GM19351 (cell line): ENCODE data around the gene PIK3C3.
"Not testable (repeated sequence)": the region's sequence is repeated elsewhere in the genome, so short reads cannot be mapped to it uniquely, and the experiment has no call there.

Source experiments
- ATAC-seq: cut with Tn5 transposase; IDR thresholded peaks from one replicate; pipeline ENCODE4 v1.9.1; 2021; ENCODE audit warnings: mild to moderate bottlenecking, moderate library complexity; ENCODE audit not compliant: unreplicated experiment

PIK3C3 gene

DNA sequence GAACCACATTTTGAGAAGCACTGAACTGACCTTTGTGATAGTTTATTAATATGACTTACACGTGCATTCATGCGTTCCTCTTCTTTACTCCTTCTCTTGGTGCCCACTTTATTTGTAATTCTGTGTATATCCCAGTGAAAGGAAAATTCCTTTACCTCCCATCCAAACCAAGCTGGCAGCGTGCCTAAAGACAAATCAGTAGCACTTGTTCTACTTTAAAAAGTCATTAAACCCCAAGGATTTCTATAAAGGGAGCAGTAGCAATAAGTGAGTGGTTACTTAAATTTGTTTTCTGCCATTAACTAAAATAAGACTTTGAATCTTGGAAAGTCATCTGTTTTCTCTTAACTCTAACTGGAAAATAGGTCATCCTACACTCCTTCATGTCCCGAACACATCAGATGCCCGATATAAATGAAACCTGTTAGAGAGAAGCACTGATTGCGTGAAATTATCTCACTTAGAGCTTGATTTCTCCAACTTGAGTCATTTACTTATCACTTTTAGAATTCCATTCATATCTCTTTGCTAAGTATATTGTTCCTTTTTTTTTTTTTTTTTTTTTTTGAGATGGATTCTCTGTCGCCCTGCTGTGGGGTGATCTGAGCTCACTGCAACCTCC, 10.7 kb downstream of the PIK3C3 start:
- ATAC-seq, result no peak

DNA sequence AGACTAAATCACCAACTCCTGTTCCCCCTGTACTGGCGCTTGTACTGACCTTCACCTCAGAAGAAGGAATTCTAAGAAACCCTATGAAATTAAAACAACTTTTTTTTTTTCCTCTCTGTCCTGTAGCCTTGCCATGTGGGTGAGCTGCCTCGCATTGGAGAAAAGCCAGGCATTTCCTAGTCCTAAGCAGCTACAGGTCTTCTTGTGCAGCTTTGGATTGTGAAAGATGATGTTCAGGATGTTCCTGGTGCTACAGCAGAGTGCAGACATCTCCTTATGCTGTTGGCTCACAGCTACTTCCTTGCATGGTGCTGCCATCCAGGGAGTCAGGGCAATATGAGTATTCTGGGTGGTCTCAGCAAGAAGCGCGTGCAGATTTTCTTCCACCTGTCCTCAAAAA, 11.9 kb downstream of the PIK3C3 start:
- no peak for ATAC-seq

DNA sequence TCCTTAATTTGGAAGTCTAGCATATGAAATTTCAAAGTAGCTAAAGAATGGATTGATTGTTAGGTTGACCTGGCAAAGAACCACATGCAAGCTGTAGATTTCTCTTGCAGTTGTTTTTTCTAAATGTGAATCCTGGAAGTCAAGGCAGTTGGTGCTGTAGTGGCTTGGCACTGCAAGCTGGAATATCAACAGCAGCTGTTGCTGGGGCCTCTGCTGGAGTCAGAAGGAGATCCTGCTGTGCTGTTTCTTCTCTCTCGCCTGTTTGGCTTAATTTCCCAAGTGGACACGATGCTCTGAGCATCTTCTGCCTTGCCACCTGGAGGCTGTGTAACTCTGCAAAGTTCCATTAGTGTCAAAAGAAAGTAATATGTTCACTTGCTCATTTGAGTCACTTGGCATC, 12.6 kb downstream of the PIK3C3 start:
- ATAC-seq, result no peak

DNA sequence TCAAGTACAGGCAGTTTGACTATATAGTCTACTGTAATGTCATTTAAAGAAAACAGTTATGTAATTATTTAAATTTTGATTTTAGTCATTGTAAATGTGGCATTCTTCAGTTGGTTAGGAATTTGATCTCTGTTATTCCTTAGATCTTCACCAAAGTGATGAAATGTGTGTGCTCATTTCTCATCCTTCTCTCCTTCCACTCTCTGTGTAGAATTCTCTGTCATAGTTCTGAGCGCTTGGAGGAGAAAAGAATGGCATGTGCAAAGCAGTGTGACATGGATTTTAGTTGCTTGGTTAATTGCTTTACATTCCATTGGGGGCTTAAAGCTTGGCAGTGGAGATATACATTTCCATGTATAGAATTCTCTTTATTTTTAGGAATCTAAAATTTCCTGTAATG, 14.8 kb downstream of the PIK3C3 start:
- no peak for ATAC-seq

DNA sequence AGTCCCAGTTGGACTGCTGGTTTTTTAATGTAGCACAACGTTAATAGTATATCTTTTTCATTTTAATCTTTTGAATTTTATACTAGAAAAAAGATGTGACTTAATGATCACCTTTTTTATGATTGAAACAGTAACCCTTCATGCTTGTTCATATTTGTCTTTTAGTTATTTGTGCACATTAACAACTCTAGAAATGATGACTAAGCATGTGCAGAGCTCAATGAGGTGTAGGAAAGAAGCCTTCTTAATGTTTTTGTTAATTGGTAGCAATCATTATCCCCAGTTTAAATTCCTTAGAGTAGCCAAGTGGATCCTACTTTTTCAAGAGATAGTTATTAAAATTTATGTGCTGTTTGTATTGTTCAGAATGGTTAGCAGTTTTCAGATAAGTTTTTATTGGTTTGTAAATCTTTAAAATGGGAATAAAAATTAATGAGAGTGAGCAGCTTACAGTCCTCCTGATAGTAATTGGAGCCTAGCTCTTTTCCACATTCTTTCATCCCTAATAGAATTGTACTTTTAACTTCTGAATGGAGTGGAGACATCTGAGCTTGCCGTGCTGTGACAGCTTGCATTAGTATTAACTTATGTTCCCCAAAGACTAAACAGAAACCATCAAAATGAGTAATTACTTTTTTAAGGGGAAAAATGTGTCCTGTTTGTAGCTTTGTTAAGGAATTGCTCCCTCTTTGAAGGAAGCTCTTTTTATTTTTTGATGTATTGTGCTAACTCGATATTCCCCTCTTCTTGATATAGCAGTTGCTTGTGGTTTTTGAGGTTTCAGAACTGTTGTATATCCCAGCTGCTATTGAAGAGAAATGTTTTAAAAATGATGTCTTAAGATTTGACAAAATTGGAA, 17.3 kb downstream of the PIK3C3 start:
- ATAC-seq, result peak; percentile 43

DNA sequence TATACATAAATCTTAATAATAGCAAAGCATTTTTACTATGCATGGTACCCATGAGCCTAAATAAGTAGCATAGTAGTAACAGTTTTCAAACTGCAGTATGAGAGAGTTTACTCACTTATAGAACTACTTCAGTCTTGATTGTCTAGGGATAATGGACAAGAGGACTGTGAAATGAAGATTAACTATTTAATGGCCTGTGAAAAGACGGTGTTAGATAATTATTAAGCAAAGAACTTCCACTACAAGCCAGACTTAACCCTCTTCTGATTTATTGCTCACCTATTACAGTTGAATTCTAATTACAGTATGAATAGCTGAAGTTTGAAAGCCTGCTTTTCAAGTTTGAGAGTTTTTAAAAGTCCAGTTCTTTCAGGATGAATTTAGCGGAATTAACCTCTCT, 18.9 kb downstream of the PIK3C3 start:
- no peak for ATAC-seq

DNA sequence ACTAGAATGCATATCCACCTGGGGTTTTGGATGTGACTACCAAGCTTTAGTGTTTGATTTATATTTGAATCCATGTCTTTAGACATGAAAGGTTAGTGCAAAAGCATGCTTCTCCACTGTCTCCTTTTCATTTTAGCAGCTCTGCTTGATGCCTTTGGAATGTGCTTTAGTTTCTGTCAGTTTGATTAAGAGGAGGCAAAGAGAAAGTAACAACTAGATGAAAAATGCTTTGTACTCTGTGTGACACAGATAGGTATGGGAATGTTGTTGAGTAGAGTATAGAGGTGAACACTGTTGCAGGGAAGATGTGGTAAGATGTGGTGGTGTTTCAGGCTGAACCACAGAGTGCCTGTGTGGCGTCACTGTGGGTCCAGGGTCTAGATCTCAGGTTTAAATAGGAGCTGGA, 19.8 kb downstream of the PIK3C3 start:
- no peak for ATAC-seq

DNA sequence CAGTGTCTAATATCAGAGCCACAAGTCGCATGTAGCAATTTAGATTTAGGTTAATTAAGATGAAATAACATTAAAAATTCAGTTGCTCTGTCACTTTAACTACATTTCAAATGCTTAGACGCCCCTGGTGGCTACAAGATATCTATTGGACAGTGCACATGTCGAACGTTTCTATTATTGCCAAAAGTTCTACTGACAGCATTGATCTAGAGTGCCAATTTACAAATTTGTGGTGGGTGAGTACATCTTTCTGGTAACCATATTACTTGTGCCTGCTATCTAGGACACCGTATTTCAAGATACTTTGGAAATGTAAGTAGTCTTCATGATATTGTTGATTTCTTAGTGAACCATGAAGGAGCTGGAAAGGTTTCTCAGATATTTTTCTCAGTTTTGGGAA, 20.2 kb downstream of the PIK3C3 start:
- no peak for ATAC-seq

DNA sequence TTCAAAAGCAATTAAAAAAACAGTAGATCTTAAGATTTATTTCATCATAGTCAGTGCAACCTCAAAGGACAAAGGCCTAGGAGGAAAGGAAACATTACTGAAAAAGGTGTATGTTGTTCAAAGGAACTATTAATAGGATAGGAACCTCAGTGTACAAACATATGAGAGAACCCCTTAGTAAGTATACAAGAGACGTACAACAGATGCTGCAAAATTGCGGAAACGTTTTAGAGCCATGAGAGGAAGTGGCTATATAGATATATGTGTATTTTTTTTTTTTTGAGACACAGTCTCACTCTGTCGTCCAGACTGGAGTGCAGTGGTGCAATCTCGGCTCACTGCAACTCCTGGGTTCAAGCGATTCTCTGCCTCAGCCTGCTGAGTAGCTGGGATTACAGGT, 22.2 kb downstream of the PIK3C3 start:
- no peak for ATAC-seq

DNA sequence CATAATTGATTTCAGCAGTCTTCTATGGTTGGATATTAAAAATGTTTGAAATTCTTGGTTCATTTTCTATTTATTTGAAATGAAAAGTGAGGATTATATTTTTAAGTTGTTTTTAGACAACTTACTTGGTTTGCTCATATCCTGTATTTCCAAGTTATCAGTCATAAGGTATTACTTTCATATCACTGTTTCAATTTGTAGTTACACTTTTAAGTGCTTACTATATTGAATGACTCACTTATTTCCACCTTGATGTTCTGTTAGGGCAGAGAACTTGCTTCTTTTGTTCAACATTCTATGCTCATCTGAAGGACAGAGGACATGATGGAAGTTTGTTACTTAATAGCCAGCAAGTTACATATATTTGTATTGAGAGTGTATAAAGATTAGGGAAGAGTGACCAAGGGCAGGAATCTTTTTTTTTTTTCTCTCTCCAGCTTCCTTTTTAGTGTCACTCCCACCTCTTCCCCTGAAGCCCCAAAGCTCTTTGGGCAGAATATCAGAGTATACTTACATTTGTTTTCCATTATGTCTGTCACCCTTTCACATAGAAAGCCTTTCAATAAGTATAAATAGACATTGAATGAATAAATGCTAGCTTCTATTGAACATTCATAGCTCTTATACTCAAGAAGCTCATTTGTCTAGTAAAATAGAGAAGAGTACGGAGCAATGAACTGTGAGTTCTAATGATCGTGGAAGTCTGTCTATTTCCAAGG, 28.1 kb downstream of the PIK3C3 start:
- ATAC-seq, result peak; percentile 98

DNA sequence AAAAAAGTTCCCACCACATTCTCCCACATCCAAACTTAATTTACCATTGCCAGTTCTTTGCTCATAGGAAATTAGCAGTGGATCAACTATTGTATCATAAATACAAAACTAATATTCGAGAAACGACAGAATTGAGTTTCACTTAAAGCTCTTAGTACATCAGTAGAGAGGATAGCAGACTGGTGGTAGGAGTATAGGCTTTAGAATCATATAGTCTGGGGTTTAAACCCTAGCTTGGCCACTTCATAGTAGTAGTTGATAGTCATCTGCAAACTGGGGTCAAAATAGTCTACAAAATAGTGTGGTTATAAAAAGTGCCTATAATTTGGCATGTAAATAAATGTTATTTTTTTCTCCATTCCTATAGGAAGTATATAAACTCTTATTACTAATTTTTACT, 30.9 kb downstream of the PIK3C3 start:
- no peak for ATAC-seq

DNA sequence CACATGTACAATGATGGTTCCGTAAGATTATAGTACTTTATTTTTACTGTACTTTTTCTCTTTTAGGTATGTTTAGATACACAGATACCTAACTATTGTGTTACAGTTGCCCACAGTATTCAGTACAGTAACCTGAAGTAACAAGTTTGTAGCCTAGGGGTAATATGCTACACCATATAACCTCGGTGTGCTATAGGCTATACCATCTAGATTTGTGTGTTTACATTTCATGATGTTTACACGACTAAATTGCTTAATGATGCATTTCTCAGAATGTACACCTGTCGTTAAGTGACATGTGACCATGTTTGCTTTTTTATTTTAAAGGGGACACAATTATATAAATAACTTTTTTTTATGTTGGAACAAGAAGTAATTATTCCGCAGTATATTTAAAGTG, 34.5 kb downstream of the PIK3C3 start:
- no peak for ATAC-seq

DNA sequence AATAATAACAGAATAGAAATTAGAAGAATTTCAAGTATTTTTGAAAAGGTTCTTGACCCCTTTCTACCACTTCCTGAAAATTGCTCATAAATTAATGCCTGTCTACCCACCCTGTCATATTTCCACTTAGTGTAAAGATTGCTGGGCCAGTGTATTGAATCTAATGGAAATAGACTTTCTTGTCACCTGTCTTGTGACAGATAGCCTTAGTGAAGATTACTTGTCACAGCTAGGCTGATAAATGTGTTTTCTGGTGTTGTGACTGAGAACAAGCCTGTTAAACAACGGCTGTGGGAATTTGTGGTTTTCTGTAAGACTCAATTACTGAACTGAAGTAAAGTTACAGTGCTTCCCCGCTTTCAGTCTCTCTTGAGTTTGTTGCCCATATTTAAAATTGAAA, 37.0 kb downstream of the PIK3C3 start:
- ATAC-seq, result peak; percentile 79

DNA sequence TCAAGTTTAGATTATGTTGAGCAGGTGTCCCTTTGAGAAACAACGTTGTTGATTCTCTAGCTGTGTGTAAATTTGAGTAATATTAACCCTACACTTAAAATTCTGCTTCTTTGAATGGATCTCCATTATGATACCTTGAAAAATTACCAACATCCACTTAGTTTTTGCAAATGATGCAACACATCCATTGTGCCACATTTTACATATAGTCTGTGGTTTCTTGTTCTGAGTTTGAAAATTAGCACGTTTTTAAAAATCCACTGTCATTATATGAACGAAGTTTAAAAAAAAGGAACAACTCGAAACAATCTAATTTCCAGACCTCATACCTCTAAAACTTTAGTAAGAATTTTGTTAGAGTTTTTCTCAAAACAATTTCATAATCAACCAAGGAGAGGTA, 37.7 kb downstream of the PIK3C3 start:
- no peak for ATAC-seq

DNA sequence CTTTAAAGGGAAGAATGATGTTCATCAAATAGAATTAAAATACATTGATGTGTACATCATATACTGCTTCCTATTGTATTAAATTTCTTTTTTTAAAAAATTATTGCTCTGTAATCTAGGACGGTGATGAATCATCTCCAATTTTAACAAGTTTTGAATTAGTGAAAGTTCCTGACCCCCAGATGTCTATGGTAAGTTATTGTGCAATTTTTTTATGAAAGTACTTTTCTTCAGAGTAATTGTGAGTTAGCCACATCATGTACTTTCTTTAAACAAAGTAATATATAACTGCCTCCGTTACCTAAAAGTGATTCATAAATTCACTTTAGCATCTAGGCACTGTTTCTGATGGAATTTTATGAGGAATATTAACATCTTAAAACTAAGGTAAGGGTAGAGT, 38.1 kb downstream of the PIK3C3 start:
- no peak for ATAC-seq

DNA sequence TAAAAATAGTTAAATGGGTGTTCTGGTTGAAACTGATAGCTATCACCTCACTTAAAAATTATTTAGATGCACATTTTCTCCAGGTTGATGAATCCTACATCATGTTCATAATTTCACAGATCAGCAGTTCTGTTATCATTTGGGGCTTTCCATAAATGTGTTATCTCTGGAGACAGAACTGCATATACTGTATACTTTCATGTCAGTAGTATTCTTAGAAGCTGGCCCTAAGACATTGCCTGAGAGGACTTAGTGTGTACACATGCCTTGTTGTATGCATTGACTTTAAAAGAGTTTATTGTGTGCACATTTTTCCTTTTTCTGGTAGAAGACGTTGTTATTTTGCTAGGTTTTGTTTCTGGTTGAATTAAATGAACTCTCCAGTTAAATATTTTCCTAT, 41.0 kb downstream of the PIK3C3 start:
- ATAC-seq, result no peak

DNA sequence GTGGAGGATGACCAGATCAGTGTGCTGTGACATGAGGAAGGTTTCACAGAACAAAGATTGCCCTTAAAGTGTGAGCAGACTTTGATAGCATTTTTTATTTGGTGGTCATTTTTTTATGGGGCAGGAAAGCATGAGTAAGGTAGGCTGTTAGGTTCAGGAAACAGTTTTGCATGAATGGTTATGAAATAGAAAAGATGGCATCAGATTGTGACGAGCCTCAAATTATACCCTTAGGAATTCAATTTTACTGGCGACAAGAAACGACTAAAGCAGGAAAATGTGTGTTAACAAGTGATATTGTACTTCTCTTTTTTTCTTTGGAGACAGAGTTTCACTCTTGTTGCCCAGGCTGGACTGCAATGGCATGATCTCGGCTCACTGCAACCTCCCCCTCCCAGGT, 44.7 kb downstream of the PIK3C3 start:
- no peak for ATAC-seq

DNA sequence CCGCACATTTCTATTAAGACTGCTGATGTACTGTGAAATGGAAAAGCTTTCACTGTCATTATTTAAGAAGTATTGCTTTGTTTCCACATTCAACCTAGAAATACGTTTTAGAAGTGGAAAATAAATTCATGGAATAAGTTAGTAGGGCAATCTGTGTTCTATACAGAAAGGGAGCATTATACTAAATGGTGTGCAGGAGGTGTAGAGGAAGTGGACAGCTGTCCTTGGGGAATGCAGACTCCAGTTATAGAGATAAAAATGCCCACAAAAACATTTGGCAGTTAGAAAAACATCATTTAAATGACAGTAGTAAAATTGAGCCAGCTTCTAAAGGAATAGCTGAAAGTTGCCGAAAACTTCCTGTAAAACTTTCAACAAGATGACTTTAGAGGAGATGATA, 46.8 kb downstream of the PIK3C3 start:
- no peak for ATAC-seq

DNA sequence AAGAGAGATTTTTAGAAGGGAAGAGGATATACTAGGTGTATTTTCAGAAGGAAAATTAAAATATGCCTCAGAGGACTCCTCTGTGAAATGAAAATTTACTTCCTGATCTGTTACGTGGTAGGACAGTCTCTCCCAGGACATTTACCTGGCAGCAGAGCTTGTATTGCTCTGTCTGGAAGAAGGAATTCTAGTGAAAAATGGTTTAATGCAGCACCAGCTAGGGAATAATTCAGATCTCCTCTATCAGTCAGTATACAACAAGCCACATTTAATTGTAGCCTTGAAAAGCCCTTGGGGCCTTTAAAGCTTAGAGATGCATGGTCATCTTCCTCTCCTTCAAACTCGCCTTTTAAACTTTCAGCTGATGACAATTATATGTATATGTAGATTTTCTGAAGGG, 49.6 kb downstream of the PIK3C3 start:
- ATAC-seq, result no peak

DNA sequence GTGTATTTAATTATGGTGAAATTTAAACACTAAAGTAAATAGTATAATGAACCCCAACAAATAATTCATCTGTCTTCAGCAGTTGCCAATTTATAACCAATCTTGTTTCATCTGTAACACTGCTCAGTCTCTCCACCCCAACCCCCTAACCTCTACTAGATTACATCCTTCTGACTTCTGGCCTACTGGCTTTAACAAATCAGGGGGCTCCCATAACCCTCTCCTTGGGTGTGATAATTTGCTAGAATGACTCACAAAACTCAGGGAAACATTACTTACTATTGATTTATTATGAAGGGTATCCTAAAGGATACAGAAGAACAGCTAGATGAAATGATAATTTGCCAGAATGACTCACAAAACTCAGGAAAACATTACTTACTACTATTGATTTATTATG, 50.7 kb downstream of the PIK3C3 start:
- no peak for ATAC-seq

DNA sequence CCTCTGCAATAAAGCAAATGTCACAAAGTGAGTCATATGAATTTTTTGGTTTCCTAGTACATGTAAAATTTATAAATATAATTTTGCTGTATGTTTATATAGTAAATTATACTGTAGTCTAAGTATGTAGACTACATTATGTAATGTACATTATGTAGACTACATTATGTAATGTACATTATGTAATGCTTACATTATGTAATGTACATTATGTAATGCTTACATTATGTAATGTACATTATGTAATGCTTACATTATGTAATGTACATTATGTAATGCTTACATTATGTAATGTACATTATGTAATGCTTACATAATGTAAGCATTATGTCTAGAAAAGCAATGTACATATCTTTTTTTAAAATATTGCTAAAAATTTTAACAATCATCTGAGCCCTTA, 54.4 kb downstream of the PIK3C3 start:
- ATAC-seq, result not testable (repeated sequence)

DNA sequence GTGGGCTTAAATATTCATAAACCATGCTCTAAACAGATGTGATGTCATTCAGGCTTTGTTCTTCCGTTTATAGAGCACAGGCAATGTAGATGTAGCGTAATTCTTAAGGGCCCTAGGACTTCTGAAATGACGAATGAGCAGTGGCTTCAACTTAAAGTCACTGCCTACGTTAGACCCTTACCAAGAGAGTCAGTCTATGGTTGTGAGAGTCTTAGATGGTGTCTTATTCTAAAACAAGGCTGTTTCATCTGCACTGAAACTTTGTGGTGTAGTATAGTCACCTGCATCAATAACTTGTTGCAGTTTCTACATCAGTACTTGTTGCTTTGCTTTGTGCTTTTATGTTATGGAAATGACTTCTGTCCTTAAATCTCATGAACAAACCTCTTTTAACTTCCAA, 56.0 kb downstream of the PIK3C3 start:
- peak; percentile 99 for ATAC-seq
